ENCODE data around the gene TIA1. TPM values are rescaled to one million over a fixed set of nuclear protein-coding genes. Genes with fewer than 3 reads are reported as not detected.

The TIA1 gene
- total and polyA plus RNA-seq, 11 donors = 18.7 to 53.0 (median 42.1) TPM

DNA sequence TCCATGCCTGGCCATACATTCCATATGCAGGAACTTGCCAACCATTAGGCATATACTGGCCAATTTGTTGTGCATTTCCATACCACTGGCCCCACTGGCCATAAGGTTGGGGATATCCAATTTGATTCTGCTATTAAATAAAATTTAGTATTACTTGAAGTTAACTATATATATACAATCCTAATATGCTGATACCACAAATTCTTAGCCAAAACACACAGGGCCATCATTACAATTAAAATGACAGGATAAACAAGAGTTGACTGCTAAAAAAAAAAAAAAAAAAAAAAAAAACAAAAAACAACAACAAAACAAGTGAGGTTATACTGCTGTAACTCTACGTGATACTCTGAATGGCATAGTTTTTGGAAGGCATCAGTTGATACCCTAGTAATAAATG is 34.1 kb downstream of the TIA1 start:
- DNase-seq (no peak), ATAC-seq (no peak)
- Histone ChIP-seq H3K27ac (no peak overlapping the region), H3K4me3 (no peak overlapping the region), H3K36me3 (peaks cover 0 to 100% (median 79%) of the 10 kb centered on the region in 9 donors), H3K9me3 (no peaks in the 10 kb centered on the region), H3K4me1 (peaks cover 0 to 7% (median 0%) of the 10 kb centered on the region in 12 donors), H3K27me3 (no peaks in the 10 kb centered on the region)
- TF ChIP-seq POLR2A (IDR thresholded peaks at IDR 0.05) = no peak
- TF ChIP-seq, protein P1, sequence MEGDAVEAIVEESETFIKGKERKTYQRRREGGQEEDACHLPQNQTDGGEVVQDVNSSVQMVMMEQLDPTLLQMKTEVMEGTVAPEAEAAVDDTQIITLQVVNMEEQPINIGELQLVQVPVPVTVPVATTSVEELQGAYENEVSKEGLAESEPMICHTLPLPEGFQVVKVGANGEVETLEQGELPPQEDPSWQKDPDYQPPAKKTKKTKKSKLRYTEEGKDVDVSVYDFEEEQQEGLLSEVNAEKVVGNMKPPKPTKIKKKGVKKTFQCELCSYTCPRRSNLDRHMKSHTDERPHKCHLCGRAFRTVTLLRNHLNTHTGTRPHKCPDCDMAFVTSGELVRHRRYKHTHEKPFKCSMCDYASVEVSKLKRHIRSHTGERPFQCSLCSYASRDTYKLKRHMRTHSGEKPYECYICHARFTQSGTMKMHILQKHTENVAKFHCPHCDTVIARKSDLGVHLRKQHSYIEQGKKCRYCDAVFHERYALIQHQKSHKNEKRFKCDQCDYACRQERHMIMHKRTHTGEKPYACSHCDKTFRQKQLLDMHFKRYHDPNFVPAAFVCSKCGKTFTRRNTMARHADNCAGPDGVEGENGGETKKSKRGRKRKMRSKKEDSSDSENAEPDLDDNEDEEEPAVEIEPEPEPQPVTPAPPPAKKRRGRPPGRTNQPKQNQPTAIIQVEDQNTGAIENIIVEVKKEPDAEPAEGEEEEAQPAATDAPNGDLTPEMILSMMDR (IDR thresholded peaks at IDR 0.05) = no peak
- intact Hi-C loops (cut with DNase I) = no loop called here
- 90 to 97% (median 93%) methylated on average over 1 of the region's 1 CpG for WGBS, 4 donors

DNA sequence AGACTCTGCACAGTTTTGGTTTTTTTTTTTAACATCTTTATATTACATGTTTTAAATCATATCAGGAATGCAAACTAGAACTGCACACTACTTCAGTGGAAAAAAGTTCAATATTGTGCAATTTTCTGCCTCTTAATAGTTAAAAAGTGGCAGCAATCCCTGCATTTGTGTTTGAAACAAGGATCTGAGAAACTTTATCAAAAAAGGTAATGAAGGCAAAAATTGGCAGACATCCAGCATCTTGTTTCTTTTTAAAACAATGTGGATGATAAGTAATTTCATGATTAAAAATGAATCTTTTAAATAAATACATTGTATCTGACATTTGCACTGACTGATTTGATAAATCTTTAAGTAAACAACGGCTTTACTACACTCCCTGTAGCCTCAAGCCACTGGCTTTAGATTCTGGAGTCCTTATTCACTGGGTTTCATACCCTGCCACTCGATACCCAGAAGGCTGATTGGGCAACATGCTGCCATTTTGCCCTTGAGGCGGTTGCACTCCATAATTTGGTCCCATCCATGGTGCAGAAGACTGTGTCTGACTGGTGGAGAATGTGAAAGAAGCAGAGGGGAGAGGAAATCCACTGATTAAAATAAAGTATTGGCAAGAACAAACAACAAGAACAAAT is 36.0 kb downstream of the TIA1 start:
- DNase-seq (no peak), ATAC-seq (no peak)
- H3K4me3 ChIP-seq = no peak overlapping the region
- H3K27ac ChIP-seq = no peak overlapping the region
- no peaks in the 10 kb centered on the region for H3K27me3 ChIP-seq
- peaks cover 0 to 7% (median 0%) of the 10 kb centered on the region in 12 donors for H3K4me1 ChIP-seq
- intact Hi-C loops (cut with DNase I) = no loop called here
- H3K36me3 ChIP-seq = peaks cover 0 to 94% (median 67%) of the 10 kb centered on the region in 9 donors
- H3K9me3 ChIP-seq = no peaks in the 10 kb centered on the region
- 86 to 91% (median 89%) methylated on average over 3 of the region's 3 CpGs for WGBS, 4 donors
- no peak for TF ChIP-seq POLR2A (IDR thresholded peaks at IDR 0.05)
- TF ChIP-seq, protein P1 (IDR thresholded peaks at IDR 0.05) = no peak

DNA sequence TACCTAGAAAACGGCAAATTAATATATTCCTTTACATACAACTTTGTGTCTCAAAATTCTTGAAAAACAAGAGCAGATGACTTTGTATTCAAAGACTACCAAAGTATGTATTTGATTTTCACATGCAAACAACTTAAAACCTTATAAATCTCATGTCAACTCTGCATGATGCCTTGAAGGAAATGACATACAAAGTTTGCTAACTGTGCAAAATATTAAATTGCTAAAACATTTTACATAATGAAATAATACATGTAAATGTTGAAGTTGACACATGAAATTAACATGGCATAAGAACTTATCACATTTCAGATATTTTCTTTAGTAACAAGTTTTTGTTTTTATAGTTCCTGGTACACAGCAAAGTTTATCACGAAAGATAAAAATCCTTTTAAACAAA is 36.8 kb downstream of the TIA1 start:
- no peak overlapping the region for H3K4me3 ChIP-seq
- DNase-seq (no peak), ATAC-seq (no peak)
- no peak overlapping the region for H3K27ac ChIP-seq
- no peaks in the 10 kb centered on the region for H3K9me3 ChIP-seq
- peaks cover 0 to 86% (median 59%) of the 10 kb centered on the region in 9 donors for H3K36me3 ChIP-seq
- TF ChIP-seq, protein P1 (IDR thresholded peaks at IDR 0.05) = no peak
- no peak for TF ChIP-seq POLR2A (IDR thresholded peaks at IDR 0.05)
- whole genome bisulfite sequencing, 4 donors = 75 to 84% (median 79%) methylated on average over 2 of the region's 2 CpGs
- H3K27me3 ChIP-seq = no peaks in the 10 kb centered on the region
- intact Hi-C loops (cut with DNase I) = no loop called here
- H3K4me1 ChIP-seq = peaks cover 0 to 7% (median 0%) of the 10 kb centered on the region in 12 donors

DNA sequence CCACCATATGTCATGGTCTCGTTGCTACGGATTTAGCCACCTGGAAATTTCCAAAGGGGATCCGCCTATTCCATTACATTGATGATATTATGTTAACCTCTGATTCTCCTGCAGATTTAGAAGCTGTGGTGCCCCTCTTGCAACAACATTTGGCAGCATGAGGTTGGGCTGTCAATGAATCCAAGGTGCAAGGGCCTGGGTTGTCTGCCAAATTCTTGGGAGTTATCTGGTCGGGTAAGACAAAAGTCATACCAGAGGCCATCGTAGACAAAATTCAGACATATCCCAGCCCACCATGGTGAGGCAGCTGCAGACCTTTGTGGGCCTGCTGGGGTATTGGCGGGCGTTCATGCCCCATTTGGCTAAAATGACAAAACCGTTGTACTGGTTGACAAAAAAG is 44.0 kb downstream of the TIA1 start:
- Histone ChIP-seq H3K27ac (no peak overlapping the region), H3K4me3 (no peak overlapping the region), H3K36me3 (peaks cover 0 to 17% (median 7%) of the 10 kb centered on the region in 9 donors), H3K4me1 (no peaks in the 10 kb centered on the region), H3K27me3 (no peaks in the 10 kb centered on the region), H3K9me3 (no peaks in the 10 kb centered on the region)
- intact Hi-C loops (cut with DNase I) = no loop called here
- DNase-seq (no peak), ATAC-seq (no peak)
- TF ChIP-seq, protein P1 (IDR thresholded peaks at IDR 0.05) = no peak
- TF ChIP-seq POLR2A (IDR thresholded peaks at IDR 0.05) = no peak
- 78 to 85% (median 81%) methylated on average over 8 of the region's 8 CpGs for WGBS, 4 donors

Measured in heart left ventricle (tissue), 16 donors.